Posterior vena cava (tissue), 2 donors: ENCODE results near the gene ACTL9. TPM values are rescaled to one million over a fixed set of nuclear protein-coding genes. Genes with fewer than 3 reads are reported as not detected.

ENCODE experiments used
- DNase-seq: peaks from one replicate; pipeline ENCODE4 v3.0.0-alpha.2; 2020; ENCODE audit warnings: low spot score
- intact Hi-C, 2 donors: fragments of 100-400 bp; cut with DNase I; formaldehyde crosslinking; loops; one replicate each; pipeline versions ENCODE4 v1.14.1 to v1.14.2; 2022 to 2023
- total RNA-seq, 2 donors: library from RNA; stranded (reverse); fragmentation: NEBNext Ultra II Directional; extraction: Animal tissue kit (Norgen Biotek cat#: 25700); gene quantifications; one replicate each; pipeline ENCODE4 v1.2.1, GENCODE V29; 2021
- donor health status: DM: yes; HTN: yes; CAD: no.
- donor health status: DM: yes; HTN: yes; CAD: no.

The ACTL9 gene
- total RNA-seq, 2 donors from 2014 or later, result not detected

DNA sequence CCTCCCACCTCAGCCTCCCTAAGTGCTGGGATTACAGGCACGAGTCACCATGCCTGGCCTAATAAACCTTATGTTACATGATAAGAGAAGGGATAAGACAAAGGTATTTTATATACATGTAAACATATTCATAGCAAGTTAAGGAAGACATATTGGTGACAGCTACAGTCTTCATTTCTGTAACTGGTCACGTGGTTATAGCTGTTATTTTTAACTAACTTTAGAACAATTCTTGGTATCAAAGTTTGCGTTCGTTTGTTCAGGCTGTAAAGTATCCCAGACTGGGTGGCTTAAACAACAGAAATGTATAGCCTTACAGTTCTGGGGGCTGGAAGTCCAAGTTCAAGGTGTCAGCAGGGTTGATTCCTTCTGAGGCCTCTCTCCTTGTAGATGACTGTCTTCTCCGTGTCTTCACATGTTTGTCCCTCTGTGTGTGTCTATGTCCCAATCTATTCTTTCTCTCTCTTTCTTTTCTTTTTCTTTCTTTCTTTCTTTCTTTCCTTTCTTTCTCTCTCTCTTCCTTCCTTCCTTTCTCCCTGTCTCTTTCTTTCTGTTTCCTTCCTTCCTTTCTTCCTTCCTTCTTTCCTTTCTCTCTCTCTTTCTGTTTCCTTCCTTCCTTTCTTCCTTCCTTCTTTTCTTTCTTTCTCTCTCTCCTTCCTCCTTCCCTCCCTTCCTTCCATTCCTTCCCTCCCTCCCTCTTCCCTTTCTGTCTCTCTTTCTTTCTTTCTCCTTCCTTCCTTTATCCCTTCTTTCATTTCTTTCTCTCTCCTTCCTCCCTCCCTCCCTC lies 7.6 kb downstream of the ACTL9 start:
- no peak for DNase-seq
- intact Hi-C loops, result no loop called here

DNA sequence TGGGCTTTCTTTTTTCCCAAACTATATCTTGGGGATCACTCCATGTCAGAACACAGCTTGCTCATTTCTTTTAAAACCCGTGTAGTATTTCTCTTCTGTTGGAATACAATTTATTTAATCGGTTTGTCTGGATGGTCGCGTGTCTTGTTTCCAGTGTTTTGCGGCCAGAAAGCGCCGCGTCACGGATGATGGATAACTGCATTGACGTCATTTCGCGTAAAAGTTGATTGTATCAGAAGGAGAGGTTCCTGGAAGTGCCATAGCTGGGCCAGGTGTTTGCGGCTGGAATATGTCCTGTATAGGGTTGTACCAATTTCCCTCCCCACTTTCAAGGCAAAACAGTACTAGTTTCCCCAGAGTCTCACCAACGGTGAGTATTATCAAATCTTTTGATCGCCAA lies 9.7 kb downstream of the ACTL9 start:
- intact Hi-C loops, result no loop called here
- DNase-seq, result no peak

DNA sequence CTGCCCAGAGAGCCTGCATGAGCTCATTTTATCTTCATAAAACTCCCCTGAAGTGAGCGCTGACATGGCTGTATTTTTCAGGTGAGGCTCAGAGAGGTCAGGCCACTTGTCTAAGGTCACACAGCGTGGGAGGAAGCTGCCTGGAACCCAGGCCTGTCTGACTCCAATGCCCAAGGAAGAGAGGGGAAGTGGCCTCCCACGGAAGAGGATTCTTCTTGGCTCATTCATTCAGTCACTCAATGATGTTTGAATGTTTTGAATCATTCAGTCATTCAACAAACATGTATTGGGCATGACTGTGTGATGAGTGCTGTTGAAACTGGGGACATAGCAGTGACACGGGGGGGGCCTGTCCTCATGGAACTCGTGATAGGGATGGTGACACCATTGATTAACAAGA lies 12.0 kb downstream of the ACTL9 start:
- DNase-seq, result no peak
- intact Hi-C loops, result no loop called here

DNA sequence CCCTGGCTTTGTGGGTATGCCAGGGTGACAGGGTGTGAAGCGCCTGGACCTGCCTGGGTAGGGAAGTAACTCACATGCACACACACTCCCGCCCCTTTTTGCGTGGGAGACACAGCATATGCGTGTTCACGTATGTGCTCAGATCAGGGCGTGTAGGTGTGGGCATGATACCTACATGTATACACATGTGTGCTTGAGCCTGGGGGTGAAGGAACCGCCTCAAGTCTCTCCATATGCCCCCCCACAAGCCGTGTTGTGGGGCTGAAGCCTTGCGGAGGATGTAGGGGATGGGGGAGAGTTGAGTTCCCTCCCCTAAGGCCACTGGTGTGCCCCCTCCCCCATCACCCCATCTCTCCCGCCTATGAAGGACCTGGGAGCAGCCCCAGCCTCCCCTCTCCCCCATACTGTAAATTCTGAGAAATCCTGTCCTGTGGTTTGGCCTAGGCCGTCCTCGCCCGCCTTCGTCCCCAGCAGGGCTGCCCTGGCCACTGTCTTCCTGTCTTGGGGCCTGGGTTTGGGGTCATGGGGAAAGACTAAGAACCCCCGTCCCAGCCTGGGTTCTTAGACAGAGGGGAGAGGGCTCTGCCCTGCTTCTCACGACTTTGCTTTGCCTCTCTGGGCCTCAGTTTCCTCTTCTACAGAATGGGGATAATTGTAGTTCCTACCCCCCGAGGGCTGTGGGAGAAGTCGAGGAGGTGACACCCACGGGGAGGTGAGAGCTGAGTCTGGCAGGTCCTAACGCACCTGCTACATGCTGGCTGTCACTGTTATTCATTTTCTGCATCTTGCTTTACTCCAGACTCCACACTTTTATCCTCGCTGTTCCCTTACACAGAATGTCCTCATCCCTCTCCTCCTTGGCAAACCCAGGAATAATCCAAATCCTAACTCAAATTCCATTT lies 14.3 kb downstream of the ACTL9 start:
- intact Hi-C loops, result no loop called here
- DNase-seq, result no peak

DNA sequence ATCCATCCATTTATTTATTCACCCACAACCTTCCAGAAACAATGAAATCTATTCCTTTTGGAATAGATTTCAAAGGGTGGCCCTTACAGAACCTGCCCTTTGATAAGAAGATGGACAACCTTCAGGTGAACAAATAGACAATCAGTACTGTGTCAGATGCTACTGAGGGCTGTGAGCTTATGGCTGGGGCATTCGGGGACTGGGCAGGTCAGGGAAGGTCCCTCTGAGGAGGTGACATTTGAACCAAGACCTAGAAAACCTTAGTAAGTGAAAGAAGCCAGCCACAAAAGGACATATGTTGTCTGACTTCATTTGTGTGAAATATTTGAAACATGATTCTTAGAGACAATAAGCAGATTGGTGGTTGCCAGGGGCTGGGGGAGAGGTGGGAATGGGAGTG lies 15.7 kb downstream of the ACTL9 start:
- intact Hi-C loops, result no loop called here
- DNase-seq, result no peak

DNA sequence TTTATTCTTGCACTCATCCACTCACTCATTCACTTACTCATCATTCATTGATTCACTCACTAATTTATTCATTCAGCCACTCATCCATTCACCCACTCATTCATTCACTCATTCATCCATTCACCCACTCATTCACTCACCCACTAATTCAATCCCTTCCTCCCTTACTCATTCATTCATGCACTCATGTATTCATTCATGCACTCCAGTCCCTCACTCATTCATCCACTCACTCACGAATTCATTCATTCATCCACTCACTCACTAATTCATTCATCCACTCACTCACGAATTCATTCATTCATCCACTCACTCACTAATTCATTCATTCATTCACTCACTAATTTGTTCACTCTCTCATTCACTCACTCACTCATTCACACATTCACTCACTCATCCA lies 16.1 kb downstream of the ACTL9 start:
- intact Hi-C loops, result no loop called here
- DNase-seq, result no peak

DNA sequence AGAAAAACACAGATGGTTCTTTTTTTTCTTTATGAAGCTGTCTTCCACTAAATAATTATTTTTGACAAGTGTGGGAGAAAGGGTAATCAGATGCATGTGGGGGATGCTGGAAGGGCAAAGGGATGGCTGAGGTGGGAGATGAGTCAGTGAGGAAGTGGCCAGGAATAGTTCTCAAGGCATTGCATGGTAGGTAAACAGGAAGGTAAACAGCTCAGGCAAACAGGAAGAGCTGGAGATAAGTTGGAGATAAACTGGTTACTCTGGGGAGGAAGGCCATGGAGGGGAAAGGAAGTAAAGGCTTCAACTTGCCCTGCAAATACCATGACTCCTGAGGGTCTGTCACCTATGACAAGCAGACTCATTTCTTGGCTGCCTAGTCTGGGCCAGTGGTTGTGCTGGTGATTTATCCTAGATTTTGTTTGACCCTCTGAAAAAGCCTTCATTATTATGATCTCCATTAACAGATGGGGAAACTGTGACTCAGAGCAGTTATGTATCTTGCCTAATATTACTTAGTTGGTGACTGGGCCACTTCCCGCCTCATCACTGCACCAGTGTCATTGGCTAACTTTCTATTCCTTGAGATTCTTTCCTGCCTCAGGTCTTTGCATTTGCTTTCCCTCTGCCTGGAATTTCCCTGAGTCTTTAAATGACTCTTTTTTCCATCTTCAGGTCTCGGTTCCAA lies 17.1 kb downstream of the ACTL9 start:
- DNase-seq, result no peak
- intact Hi-C loops, result no loop called here

DNA sequence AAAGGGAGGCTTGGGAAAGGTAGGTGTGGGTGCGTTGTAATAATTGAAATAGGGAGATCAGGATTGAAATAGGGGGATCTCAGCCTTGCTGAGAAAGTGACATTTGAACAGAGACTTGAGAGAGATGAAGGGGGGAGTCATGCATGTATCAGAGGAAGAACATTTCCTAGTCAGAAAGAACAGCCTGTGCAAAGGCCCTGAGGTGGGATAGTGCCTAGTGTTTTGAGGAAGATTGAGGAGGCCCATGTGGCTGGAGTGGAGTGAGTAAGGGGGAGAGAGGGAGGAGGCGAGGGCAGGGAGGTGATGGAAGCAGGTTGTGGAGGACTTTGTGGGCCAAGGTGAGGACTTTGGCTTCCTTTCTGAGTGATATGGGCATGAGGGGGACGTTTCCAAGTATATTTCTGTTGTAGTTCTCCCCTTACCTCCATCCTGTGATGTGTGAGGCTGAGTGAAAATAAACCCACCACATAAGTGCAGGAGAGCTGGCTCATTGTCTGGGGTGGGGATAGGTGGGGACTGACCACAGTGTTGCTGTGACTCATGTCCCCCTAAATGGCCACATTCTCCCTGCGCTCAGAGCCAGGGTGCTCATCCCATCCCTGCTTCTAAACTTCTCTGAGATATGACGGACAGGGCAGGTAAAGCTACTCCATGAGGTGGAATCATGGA lies 17.8 kb downstream of the ACTL9 start:
- DNase-seq, result no peak
- intact Hi-C loops, result no loop called here

DNA sequence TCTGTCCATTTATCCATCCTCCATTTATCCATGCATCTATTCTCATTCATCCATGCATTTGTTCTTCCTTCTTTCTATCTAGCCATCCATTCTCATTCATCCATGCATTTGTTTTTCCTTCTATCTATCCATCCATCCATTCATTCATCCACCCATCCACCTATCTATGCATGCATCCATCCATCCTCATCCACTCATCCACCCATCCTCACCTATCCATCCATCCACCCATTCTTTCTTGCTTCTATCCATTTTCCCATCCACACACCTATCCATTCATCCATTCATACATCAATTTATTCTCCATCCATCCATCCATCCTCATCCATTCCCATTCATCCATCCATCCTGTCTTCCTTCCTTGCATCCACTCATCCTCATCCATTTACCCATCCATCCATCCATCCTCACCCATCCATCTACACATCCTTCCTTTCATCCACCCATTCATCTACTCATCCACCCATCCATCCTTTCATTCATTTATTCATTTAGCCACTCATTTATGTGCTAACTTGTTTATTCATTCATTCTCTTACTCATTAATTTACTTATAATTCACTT lies 20.3 kb downstream of the ACTL9 start:
- no peak for DNase-seq
- intact Hi-C loops, result no loop called here

DNA sequence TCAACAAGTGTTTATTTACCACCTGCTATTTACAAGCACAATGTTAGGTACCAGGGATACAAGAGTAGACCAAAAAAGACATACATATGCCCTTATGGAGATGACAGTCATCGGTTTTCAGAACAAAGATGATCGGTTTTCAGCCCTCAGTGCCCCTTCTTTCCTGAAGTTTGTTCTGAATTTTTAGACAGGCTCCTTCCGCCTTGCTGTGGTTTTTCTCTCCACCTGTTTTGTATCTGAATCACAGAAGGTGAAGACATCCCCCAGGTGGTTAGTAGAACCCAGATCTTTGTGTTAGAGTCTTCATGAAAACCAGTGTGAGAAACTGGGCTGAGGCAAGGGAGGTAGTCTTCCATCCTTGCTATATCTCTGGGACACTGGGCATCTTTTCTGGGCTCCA lies 23.5 kb downstream of the ACTL9 start:
- intact Hi-C loops, result no loop called here
- no peak for DNase-seq

DNA sequence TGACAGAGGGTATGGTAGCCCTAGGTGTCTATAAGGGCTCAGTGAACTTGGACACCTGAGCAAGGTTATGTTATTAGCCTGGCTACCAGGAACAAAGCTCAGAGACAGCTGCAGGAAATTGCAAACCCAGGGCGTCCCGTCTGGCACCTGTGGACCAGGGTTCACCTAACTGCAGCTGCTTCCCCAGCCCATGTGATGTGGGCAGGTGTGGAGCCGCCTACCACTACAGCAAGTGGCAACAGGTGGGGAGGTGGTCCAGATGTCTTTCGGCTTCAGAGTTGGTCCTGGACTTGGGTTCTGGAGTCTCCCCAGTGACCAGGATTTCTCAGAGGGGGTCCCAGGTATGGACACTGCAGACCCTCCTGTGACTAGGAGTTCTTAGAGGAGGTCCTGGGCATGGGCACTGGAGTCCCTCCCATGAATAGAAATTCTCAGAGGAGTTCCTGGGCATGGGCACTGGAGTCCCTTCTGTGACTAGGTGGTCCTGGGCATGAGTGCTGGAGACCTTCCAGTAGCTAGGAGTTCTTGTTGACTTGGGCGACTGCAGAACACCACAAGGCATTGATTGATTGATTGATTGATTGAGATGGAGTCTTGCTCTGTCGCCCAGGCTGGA lies 25.2 kb downstream of the ACTL9 start:
- intact Hi-C loops, result no loop called here
- DNase-seq, result no peak

DNA sequence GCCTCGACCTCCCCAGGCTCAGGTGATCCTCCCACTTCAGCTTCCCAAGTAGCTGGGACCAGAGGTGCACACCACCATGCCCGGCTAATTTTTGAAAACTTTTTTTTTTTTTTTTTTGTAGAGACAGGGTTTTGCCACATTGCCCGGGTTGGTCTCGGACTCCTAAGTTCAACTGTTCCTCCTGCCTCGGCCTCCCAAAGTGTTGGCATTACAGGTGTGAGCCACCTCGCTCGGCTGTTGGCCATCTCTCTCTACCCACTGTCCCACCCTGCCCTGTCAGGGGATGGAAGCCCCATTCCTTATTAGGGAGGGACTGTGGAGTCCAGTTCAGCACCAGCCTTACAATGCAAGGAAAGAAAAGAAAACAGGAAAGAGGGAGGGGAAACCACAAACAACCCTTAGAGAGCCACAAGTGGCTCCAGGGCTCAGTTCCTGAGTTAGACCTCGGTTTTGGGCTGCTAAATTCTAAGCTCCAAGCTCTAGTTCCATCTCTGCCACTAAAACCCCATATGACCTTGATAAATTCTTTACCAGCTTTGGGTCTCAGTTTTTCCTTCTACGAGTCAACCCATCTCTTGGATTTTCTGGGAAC lies 31.7 kb downstream of the ACTL9 start:
- no peak for DNase-seq
- intact Hi-C loops, result no loop called here

DNA sequence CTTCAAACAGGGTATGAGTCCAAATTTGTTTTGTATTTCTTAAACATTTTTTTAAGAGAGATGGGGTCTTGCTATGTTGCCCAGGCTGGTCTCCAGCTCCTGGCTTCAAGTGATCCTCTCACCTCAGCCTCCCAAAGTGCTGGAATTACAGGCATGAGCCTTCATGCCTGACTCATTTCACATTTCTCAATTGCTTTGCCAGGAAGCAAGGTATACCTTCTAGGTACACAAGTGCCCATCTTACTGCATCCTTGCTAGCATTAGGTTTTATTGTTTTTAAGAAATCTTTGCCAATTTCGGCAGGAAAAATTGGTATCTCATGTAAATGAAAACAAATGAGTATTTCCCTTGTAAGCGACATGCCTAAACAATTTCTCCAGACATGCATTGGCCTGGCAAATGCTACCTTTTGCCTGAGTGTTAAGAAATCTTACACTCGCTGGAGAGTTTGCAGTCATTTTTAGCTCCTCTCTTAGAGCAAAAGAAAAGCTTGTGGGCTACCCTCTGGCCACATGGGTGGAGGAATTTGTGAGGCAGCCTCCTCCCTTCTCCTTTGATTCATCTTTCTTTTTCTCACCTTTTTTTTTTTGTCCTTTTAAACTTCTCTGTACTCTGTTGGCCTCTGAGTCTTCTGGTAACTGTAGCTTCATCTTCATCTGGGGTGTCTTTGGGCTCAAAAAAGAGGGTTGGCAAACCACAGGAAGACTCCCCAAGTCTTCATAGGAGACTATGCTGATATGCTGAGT lies 33.0 kb downstream of the ACTL9 start:
- no peak for DNase-seq
- intact Hi-C loops, result no loop called here

DNA sequence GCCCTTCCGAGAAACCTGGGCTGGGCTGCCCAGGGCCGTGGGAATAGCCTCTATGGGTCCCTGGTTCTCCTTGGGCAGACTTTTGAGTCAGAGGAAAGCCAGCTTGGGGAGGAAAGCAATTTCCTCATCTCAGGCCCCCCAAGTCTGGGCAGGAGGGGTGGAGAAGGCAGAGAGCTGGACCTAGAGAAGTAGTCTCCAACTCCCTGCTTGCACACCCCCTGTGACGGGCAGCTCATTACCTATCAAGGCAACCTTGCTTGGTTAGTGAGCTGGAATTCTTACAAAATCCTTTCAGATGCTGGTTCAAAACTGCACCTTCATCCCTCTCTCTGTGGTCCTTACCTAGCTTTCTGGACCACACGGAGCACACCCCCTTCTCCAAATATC lies 33.9 kb downstream of the ACTL9 start:
- intact Hi-C loops, result no loop called here

DNA sequence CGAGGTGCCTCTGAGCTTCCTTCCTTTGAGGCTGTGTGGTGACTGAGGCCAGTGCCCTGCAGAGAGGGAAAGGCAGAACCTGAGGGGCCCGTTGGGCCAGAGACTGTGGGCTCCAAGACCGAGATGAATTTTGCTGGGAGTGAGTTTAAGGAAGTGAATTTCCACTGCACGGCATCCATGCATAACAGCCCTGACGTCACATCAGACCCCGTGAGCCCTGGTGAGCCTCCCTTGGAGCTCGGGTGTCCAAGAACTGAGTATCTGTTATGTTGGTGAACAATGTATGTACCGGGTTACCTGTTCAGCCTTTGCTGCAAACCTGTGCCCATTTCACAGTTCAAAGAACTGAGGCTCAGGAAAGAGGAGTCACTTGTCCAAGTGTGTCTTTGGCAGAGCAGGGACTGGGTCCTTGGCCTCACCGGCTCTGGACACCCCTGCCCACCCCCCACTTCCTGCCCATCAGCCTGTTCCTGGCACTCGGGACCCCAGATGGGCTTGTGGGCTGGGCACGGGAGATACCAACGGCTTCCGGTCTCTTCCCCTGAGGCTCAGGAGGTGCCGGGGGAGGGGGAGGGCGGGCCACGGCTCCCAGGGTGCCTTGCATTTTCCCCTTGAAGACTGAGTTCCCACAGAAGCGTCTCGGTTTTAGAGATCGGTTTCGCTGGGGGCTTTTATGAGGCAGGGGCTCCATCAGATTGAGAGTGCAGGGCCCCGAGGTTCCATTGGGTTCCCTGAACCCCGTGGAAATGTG lies 34.5 kb downstream of the ACTL9 start:
- DNase-seq, result peak; percentile 72

More for the DNA sequence above, 33.9 kb downstream of the ACTL9 start:
- DNase-seq, result no peak

DNA sequence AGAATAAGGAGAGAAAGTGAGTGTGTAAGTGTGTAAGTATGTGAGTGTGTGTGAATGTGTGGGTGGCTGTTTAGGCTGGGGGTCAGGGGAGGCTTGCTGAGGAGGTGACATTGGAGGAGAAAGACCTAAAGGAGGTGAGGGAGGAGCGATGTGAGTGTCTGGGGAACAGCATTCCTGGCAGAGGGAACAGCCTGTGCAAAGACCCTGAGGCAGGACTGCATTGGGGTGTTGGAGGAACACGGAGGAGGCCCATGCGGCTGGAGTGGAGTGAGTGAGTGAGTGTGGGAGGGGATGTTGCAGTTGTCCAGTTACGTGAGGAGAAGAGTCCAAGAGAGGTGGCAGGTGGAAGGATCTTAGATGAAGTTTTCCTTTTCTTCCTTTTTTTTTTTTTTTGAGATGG lies 36.3 kb downstream of the ACTL9 start:
- intact Hi-C loops, result no loop called here
- DNase-seq, result peak; percentile 45

More for the DNA sequence above, 34.5 kb downstream of the ACTL9 start:
- intact Hi-C loops, result no loop called here

DNA sequence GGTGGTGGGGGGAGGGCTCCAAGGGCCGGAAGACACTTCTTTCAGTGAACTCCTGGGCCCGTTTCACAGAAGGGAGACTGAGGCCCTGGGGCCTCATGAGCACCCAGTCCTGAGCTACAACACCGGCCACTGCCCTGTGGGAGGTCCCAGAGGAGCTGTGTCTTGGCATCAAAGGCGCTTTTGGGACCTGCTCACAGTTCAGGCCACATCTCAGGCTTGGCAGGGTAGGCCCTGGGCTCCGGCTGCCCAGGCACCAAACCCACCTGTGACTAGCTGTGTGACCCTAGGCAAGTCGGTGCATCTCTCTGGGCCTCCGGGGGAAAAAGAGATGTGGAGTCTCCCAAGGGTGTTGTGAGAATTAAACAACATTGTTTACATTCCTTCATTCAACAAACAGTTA lies 38.7 kb downstream of the ACTL9 start:
- peak; percentile 25 for DNase-seq
- intact Hi-C loops, result loop anchor here (5.0 kb wide), 2 partner anchors 417 to 422 kb away; no protein-coding TSS in a partner anchor
